ENCODE data around the gene SNX7. TPM values are rescaled to one million over a fixed set of nuclear protein-coding genes. Genes with fewer than 3 reads are reported as not detected.
A peak's percentile ranks its signal among the peaks of the same experiment; 100 is the strongest.

The SNX7 gene, protein sequence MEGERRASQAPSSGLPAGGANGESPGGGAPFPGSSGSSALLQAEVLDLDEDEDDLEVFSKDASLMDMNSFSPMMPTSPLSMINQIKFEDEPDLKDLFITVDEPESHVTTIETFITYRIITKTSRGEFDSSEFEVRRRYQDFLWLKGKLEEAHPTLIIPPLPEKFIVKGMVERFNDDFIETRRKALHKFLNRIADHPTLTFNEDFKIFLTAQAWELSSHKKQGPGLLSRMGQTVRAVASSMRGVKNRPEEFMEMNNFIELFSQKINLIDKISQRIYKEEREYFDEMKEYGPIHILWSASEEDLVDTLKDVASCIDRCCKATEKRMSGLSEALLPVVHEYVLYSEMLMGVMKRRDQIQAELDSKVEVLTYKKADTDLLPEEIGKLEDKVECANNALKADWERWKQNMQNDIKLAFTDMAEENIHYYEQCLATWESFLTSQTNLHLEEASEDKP
- total RNA-seq (2014; rRNA removed; shearing (Covaris generic)) = 30.9 and 36.1 TPM in 2 replicates
- 33.0 and 33.4 TPM in 2 replicates for polyA plus RNA-seq (2015; cell fraction: cytosol; rRNA removed)
- 14.3 and 15.8 TPM in 2 replicates for polyA plus RNA-seq (2015; cell fraction: nucleus; rRNA removed)

DNA sequence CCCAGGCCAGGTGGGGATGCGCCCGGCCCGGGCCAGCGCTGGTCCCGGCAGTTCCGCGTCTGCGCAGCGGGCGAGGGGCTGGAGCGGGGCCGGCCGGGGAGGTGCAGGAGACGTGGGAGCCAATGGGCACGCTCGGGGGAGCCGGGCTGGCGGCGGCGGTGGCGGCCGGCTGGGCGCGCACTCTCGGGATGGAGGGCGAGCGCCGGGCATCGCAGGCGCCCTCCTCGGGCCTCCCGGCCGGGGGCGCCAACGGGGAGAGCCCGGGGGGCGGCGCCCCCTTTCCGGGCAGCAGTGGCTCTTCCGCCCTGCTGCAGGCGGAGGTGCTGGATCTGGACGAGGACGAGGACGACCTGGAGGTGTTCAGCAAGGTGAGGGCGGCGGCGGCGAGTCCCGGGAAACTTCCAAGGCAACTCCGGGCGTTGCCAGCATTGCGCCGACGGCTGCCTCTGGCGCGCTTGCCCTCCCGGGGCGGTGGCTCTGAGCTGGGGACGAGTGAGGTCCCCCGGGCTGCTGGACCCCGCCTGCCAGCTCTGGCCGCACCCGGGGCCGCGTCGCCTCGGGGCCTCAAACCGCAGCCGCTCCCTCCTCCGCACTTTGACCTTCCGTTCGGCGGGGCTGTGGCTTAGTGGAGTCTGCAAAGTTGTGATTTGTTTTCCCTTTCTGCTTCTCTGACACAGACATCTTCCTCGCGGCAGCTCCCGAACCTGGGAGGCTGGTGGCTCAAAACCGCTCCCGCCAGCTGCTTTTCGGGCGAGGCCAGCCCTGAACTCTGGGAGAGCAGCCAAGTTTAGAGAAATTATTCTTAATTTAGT, at the start of gene SNX7:
Gene SNX7, plus strand, starts transcription at position 178 of the 812 bp plus-strand sequence. Its CDS starts 11 bp downstream, at position 189.
- peak; percentile 75 for DNase-seq (ENCODE audit: low read depth)

DNA sequence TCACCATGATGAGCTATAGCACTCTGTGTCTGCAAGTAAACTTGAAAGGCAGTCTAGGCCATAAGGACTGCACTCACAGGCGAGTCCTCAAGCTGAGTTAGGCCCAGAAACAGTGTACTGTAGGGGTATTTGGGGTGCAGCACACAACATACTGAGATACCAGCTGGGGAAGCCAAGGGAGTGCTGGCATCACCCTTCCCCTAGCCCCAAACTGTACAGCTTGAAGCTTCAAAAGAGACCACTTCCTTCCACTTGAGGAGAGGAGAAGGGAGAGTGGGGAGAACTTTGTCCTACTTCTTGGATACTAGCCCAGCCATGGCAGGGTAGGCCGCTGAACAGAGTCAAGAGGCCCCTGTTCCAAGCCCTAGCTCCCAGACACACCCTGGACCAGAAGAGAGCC, 24.2 kb upstream of the SNX7 start:
- no peak for DNase-seq (ENCODE audit: low read depth)

DNA sequence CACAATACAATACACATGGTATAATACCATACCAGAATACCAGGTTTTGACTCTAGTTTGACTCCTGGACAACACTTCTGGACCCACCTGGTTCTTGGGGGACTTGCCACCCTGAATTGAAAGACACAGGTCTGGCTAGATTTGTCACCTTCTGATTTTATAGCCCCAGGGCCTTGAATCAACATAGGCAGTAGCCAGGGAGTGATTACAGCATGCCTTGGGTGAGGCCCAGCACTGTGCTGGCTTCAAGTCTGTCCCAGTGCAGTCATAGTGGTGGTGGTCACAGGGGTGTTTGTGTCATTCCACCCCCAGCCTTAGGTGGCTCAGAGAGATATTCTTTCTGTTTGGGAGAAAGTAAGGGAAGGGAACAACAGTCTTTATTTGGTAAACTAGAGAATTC, 23.3 kb upstream of the SNX7 start:
- no peak for DNase-seq (ENCODE audit: low read depth)

DNA sequence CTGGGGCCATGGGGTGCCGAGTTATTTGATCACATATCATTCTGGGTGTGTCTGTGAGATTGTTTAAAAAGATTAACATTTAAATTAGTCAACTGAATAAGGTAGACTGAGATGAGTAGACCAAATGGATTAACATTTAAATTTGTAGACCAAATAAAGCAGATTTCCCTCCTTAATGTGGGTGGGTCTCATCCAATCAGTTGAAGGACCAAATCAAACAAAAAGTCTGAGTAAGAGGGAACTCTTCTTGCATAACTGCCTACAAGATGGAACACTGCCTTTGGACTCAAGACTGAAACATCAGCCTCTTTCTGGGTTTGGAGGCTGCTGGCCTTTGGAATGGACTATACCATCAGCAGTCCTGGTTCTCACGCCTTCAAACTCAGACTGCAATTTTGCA, 17.0 kb upstream of the SNX7 start:
- no peak for DNase-seq (ENCODE audit: low read depth)

DNA sequence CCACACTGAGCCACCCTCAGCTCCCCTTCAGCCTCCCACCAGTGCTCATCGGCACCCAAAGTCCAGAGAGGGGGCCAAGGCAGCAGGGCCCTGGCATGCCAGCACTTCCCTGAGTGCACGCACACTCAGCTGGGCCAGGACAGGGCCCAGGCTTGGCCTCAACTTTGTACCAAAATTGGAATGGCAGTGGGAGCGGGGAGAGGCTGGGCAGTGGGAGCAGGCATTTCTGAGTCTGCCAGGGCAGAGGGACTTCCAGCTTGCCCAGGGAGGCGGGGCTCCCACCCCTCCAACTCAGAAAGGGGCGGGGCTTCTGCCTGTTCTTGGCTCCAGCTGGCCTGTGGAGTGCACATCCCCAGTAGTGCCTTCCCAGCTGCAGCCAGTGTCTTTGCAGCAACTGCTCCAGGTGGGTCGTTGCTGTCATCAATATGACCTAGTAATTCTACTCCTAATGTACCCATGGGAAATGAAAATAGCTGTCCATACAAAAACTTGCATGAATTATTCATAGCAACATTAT, 10.3 kb upstream of the SNX7 start:
- DNase-seq (ENCODE audit: low read depth) = no peak

DNA sequence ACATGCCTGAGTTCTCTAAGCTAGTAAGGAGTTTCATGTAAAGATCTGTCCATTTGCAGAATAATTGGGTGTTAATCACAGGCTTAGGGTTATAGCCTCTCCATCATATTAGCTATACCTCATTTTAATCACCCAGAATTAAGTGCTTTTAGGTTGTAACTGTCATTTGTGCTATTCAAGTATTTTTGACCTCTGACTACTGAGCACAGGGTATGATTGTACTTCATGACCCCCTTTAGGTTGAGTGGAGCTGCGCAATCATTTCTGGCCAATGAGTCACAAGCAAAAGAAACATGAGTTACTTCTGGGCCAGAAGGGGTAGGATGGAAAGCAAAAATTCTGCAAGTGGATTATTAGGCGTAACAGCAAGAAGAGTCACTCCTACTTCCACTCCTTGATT, 8.4 kb upstream of the SNX7 start:
- no peak for DNase-seq (ENCODE audit: low read depth)

DNA sequence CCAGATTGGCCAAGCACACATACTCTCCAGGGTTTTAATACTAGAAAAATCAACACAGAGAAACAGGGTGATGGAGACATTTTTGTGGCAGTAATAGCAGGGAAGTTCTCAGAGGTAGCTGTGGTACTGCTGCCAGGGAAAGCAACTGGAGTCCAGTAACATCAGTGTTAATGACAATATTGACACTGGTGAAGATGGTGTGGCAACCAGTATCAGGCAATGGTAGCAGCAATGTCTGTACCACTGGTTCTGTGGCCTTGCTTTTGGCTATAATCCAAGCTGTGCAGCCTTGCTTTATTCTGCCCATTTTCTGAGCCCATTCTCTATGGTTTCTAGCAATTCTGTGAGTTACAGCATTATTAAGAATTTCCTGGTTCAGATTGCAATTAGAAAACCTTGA, 1.6 kb upstream of the SNX7 start:
- no peak for DNase-seq (ENCODE audit: low read depth)

DNA sequence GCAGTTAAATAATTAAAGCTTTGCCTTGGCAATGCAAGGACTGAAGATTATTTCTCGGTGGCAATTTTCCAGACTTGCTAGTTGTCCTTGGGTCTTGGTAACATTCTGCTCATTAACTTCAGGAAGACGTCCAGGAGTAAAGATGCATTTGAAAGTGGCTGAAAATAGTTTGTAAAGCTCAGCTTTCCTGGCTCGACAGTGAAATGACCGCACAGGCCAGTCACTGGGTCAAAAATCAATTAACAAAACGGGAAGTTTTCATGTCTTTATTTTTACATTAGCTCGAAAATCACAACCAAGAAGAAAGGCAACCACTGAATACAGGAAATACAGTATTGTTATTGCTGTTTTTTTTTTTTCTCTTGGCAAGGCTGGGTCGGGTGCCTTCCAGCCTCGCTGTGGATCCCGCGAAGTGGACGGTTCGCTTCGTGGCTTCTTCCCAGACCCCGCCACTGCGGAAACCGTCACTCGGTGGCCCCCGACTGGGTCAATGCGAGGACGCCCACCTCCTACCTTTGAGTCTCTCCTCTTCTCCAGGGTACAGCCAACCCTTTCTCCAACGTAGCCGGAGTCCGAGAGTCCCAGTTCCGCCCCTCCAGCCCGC, 479 bp upstream of the SNX7 start:
- DNase-seq (ENCODE audit: low read depth) = no peak

DNA sequence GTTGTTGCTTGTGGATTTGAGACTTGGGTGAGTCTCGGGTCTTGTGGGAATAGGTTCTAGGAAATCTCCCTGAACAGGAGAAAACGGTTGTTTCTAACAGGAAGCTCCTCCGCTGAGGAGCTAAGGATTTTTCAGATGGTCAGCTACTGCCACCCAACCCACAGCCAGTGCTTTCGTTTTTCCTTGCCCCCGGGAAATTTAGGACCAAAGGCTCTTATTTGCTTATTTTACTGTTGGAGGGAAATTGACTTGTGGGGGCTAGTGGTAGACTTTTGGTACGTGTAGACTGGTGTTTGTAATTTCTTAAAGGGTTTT, 792 bp downstream of the SNX7 start:
- peak; percentile 63 for DNase-seq (ENCODE audit: low read depth)

DNA sequence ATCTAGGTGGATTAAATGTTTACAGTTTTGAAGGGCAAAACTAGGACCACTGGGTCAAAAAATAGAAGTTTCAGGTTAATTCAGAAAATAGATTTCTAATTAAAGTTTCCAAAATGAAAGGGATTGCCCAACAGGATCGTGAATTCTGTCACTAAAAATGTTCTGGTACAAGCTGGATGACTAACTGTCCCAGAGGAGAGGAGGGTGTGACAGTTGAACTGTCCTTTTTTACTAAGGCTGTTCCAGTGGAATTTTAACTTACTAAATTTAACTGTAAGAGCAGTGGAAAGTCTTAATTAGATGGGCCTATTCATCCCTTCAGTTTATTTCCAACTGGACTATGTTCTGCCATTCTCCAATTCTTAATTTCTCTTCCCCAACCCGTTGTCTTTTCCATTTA, 7.2 kb downstream of the SNX7 start:
- DNase-seq (ENCODE audit: low read depth) = no peak

DNA sequence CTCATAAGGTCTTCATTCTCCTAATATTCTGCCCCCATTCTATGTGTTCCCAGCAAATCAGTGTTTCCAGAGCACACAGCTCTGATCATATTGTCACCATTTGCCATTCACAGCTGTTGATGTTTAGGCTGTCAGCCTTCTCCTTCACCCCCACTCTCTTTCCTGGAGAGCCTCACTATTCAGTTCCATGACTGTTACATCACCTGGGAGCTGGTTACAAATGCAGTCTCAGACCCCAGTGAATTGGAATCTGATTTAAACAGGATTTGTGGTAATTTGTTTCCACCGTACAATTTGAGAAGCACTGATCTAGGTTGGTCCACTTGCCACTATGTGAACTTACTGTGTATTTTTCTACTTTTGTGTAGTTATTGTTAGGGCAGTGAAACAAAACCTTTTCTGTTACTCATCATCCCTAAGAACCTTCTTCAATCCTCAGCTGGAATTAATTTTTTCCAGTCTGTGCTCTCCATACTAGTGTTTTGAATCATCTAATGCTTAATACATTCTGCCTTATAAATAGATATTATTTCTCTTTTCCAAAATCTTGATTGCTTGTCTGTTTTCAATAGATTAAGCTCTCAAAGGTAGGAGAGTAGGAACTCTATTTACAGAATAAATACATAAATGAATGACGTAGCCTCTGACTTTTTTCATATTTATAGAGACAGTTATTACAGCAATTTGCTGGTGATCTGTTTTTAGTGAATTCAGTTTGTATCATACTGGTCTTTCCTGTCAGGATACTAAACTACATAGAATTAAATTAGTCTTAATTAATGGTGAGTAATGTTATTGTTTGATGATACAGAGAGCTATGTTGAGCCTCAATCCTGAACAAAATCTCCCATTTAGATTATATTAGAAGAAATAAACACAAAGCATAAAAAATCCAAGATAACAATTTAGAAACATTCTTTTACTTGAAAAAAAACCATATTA, 8.1 kb downstream of the SNX7 start:
- DNase-seq (ENCODE audit: low read depth) = no peak

DNA sequence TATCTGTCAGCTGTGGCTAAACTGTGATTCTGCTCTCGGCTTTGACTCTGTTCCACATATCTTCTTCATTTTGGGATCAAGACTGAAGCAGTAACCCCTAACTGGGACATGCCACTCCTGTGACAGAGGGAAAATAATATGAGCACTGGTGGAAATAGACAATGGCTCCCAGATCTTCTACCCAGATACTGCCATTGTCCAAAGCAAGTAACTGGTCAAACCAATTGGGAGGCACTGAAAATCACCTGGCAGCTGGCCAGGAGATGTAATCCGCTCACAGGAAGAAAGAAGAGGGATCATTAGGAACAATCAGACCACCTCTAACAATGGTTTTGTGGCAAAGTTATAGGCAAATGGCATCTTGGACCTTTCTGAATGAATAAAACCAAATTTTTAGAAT, 10.7 kb downstream of the SNX7 start:
- no peak for DNase-seq (ENCODE audit: low read depth)

DNA sequence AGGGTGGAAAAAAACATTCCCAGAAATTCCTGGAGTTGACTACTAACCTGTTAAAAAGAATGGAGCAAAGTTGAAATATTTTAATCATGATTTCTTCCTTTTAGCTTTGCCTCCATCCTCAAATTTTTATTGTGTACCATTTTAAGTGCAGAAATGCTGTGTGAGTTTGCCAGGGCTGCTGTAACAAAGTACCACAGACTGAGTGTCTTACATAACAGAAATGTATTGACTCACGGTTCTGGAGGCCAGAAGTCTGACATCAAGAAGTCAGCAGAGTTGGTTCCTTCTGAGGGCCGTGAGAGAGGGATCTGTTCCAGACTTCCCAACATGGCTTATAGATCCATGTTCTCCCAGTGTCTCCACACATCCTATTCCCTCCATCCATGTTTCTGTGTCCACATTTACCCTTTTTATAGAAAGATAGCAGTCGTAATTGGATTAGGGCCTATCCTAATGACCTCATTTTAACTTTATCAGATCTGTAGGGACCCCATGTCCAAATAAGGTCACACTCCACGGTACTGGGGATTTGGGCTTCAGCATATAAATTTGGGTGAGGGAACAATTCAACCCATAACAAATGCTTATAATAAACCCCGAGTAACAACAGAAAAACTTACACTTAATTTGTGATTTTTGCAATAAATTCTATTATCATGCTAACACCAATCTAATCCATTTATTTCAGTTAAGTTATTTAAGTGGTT, 12.7 kb downstream of the SNX7 start:
- no peak for DNase-seq (ENCODE audit: low read depth)

DNA sequence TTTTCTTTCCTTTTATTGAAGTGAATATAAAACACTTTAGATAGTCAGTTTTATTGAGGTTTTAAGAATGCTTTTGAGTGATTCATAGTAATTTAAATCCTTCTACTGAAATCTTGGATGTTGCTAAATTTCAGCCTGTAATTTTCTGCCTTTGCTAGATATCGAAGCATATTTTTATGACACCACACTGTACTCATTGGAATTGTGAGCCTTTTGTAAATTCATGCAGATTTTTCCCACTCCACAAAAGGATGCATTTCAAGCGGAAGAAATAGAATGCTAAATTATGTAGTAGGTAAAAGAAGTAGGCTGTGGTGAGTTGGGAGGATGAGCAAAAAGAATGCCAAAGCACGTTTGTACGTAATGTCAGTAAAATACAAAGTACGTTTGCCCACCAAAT, 13.8 kb downstream of the SNX7 start:
- no peak for DNase-seq (ENCODE audit: low read depth)

DNA sequence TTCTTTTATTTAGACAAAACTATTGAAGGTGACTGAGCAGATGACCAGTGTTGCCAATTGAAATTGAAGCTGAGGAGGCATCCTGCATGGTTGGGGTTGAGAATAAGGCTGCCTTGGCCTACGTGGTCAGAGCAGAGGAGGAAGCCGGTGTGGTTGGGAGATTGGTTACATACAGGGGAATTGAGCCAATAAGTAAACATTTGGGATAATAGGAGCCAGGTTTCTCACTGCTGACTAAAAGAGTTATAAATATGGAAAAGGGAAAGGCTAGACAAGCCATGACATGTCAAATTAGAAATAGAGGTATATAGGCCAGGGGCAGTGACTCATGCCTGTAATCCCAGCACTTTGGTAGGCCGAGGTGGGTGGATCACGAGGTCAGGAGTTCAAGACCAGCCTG, 15.8 kb downstream of the SNX7 start:
- peak; percentile 88 for DNase-seq (ENCODE audit: low read depth)

DNA sequence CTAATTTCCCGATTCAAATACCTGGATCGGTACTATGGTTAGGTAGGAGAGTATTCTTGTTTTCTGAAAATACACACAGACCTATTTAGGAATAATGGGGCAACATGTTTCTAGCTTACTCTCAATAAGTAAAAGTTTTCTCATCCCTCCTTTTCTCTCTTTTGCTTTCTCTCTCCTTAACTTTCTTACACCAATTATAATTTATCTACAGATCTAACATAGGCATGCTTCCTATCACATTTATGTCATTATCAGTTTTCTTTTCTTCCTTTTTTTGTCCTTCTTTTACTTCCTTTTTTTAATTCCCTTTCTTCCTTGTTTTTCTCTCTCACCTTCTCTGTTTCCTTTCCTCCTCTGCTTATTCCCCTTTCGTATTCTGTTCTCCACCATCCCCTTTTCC, 20.3 kb downstream of the SNX7 start:
- DNase-seq (ENCODE audit: low read depth) = no peak

DNA sequence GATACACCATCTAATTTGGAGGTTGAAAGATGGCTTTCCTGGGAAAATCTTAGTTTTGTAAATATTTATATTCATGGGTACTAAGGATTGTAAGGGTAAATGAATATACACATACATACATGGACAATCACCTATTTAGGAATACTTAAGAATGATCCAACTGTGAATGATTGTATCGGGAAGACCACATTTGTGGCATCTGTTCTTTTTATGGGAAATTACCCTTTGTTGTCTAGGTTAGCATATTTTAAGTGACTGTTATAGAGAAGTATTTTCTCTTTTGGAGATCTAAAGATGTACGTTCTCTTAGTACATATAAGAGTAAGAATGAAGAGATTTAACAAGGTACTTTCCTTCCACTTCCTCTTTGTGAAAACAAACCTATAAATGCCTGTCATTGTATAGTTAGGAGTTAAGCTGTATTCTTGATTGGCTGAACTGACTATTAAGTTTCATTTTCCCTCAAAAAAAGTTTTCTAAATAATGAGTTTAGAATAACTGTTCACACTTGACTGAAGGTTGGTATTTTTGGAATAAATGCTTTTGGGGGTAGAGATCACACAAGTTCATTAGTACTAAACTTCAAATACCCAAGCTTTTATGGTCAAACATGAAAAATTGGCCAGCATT, 26.7 kb downstream of the SNX7 start:
- DNase-seq (ENCODE audit: low read depth) = no peak

DNA sequence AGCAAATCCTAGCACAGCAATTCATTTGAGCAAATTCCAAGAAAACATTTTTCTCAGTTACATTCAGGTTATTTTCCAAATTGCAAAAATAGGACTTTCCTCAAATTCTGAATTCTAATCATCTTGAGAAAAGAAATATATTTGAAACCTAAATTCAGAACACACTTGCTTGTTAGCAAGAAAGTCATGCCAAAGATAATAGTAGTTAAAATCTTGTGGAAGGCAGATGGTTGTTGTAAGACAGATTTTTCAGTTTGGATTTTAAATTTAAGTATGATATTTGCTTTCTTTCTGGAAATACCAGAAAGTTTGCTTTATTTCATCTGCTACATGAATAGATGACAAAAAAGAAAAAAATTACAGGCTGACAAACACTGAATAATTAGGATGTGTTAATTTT, 29.1 kb downstream of the SNX7 start:
- DNase-seq (ENCODE audit: low read depth) = no peak

DNA sequence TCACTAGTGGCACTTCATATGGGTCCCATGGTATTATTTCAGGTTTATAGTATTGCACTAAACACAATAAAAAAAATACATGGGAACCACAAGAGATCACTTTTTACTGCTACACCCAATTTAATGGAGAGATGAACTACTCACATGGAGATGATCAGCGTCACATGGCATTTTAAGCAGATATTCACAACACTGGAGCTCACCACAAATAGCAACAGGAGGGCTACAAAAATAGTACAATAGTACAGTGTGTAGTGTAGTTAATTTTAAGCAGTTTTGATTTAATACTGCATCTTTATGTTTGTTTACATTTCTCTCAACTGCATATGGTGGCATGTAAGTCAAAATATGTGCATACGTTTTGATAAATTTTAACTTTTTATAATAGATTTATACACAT, 31.0 kb downstream of the SNX7 start:
- DNase-seq (ENCODE audit: low read depth) = no peak

DNA sequence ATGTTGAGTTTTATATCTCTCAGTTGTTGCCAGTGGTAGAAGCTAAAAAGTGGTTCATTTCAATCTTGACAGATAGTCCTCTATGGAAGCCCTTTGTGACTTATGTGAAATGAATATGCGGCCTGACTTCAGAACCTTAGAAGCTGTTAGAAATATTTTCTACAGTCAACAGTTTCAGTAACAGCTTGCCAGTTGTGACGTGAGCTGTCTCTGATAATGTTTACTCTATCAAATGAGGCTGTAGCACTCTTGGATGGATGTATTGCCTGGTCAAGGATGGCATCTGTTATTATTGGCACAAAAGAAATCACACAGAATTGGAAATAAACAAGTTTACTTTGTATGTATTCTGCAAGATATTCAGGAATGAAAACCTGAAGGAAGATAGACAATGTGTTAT, 31.9 kb downstream of the SNX7 start:
- DNase-seq (ENCODE audit: low read depth) = no peak

All from HT1080 (cell line).